Spinal cord (tissue), 10 donors: Measurements from ENCODE around the gene FAM219A. TPM values are rescaled to one million over a fixed set of nuclear protein-coding genes. Genes with fewer than 3 reads are reported as not detected.
"Not testable (repeated sequence)": the region's sequence is repeated elsewhere in the genome, so short reads cannot be mapped to it uniquely, and the experiment has no call there.

Experiments used
- DNase-seq, 6 donors: peaks; one replicate each; pipeline versions ENCODE4 v3.0.0 to v3.0.0-alpha.2; 2013 to 2015; ENCODE audit warnings: low spot score in 6 of 6, low read depth in 4 of 6
- H3K27ac ChIP-seq: one replicate; pipeline ENCODE4 v1.5.1; 2013; ENCODE audit warnings: low read depth, low read length, control low read depth
- H3K27me3 ChIP-seq: one replicate; pipeline ENCODE4 v1.6.1; 2013; ENCODE audit warnings: low read length; ENCODE audit not compliant: control insufficient read depth, insufficient read depth
- H3K36me3 ChIP-seq: one replicate; pipeline ENCODE4 v1.6.1; 2013; ENCODE audit warnings: low read length; ENCODE audit not compliant: control insufficient read depth, insufficient read depth
- H3K4me1 ChIP-seq: one replicate; pipeline ENCODE4 v1.6.1; 2013; ENCODE audit warnings: low read length; ENCODE audit not compliant: control insufficient read depth, insufficient read depth
- H3K4me3 ChIP-seq: one replicate; pipeline ENCODE4 v1.5.1; 2013; ENCODE audit warnings: low read depth, low read length, control low read depth
- H3K9me3 ChIP-seq: one replicate; pipeline ENCODE4 v1.6.1; 2013; ENCODE audit warnings: low read length; ENCODE audit not compliant: control insufficient read depth, insufficient read depth
- WGBS: methylation state at CpG from one replicate; pipeline ENCODE4 v1.1.5; 2013; ENCODE audit warnings: missing lambda C conversion rate; ENCODE audit not compliant: insufficient coverage; 5-methylcytosine and 5-hydroxymethylcytosine counted together
- polyA plus RNA-seq, 2 donors: library from polyadenylated mRNA; unstranded; fragments of 120-200 nt; gene quantifications; one replicate each; pipeline ENCODE4 v1.2.1, GENCODE V29; 2013; ENCODE audit not compliant: insufficient read length in 2 of 2
- total RNA-seq, 2 donors: library from RNA; depleted of rRNA in 1 of 2; stranded (reverse); fragments of 120-200 nt in 1 of 2; fragments of >200 nt in 1 of 2; gene quantifications; one replicate each; pipeline versions ENCODE4 v1.2.3 to v1.2.4, GENCODE V29; 2013 to 2014
- donor health status: healthy.

The FAM219A gene
- total and polyA plus RNA-seq, 4 donors: 18.1 to 83.9 (median 51.2) TPM

GRCh38 chr9:34440017-34440416 lies 18.4 kb downstream of the FAM219A start:
- Histone ChIP-seq H3K9me3 (no peaks in the 10 kb centered on the region), H3K27me3 (no peaks in the 10 kb centered on the region), H3K36me3 (peaks cover 4% of the 10 kb centered on the region), H3K4me3 (no peak overlapping the region), H3K4me1 (peaks cover 8% of the 10 kb centered on the region), H3K27ac (no peak overlapping the region)
- DNase-seq: no peak

GRCh38 chr9:34438465-34438864 lies 19.9 kb downstream of the FAM219A start:
- not testable (repeated sequence) for H3K4me1 ChIP-seq, H3K9me3 ChIP-seq, DNase-seq, H3K36me3 ChIP-seq, H3K4me3 ChIP-seq, H3K27ac ChIP-seq, H3K27me3 ChIP-seq
- 86% methylated on average over 1 of the region's 4 CpGs for WGBS

GRCh38 chr9:34437926-34438307 lies 20.5 kb downstream of the FAM219A start:
- not testable (repeated sequence) for H3K9me3 ChIP-seq, H3K27ac ChIP-seq, DNase-seq, H3K36me3 ChIP-seq, H3K4me3 ChIP-seq, H3K4me1 ChIP-seq, H3K27me3 ChIP-seq
- 97% methylated on average over 27 of the region's 28 CpGs for WGBS

- no peak overlapping the region for H3K27ac ChIP-seq
- H3K27me3 ChIP-seq: no peaks in the 10 kb centered on the region
- DNase-seq: peak in 4 of 6 donors; percentile 64 to 92 (median 78)
- H3K9me3 ChIP-seq: no peaks in the 10 kb centered on the region
- no peak overlapping the region for H3K4me3 ChIP-seq
- H3K4me1 ChIP-seq: peaks cover 8% of the 10 kb centered on the region
- peaks cover 4% of the 10 kb centered on the region for H3K36me3 ChIP-seq
- 66% methylated on average over 9 of the region's 14 CpGs for WGBS
Measured at GRCh38 chr9:34437006-34437925, 21.1 kb downstream of the FAM219A start.

- Histone ChIP-seq H3K4me1 (peaks cover 34% of the 10 kb centered on the region), H3K27ac (no peak overlapping the region), H3K4me3 (no peak overlapping the region), H3K36me3 (no peaks in the 10 kb centered on the region), H3K9me3 (no peaks in the 10 kb centered on the region), H3K27me3 (no peaks in the 10 kb centered on the region)
- DNase-seq: peak in 1 of 6 donors; percentile 69
- WGBS: 80% methylated on average over 1 of the region's 2 CpGs
Measured at GRCh38 chr9:34431667-34432066, 26.7 kb downstream of the FAM219A start.

- Histone ChIP-seq H3K4me1 (peaks cover 34% of the 10 kb centered on the region), H3K4me3 (no peak overlapping the region), H3K27me3 (no peaks in the 10 kb centered on the region), H3K36me3 (no peaks in the 10 kb centered on the region), H3K9me3 (no peaks in the 10 kb centered on the region), H3K27ac (no peak overlapping the region)
- DNase-seq: peak; percentile 58 to 93 (median 74)
- 4% methylated on average over 4 of the region's 4 CpGs for WGBS
Measured at GRCh38 chr9:34430843-34431437, 27.4 kb downstream of the FAM219A start.

- Histone ChIP-seq H3K9me3 (no peaks in the 10 kb centered on the region), H3K27ac (no peak overlapping the region), H3K4me3 (no peak overlapping the region), H3K36me3 (no peaks in the 10 kb centered on the region), H3K4me1 (peaks cover 34% of the 10 kb centered on the region), H3K27me3 (no peaks in the 10 kb centered on the region)
- DNase-seq: peak in 2 of 6 donors; percentile 38 to 77
- 12% methylated on average over 2 of the region's 2 CpGs for WGBS
Measured at GRCh38 chr9:34428325-34428958, 29.9 kb downstream of the FAM219A start.

GRCh38 chr9:34426347-34427074 lies 31.9 kb downstream of the FAM219A start:
- H3K27me3 ChIP-seq: no peaks in the 10 kb centered on the region
- H3K4me1 ChIP-seq: peaks cover 35% of the 10 kb centered on the region
- H3K27ac ChIP-seq: no peak overlapping the region
- no peaks in the 10 kb centered on the region for H3K9me3 ChIP-seq
- no peak overlapping the region for H3K4me3 ChIP-seq
- no peaks in the 10 kb centered on the region for H3K36me3 ChIP-seq
- WGBS: 70% methylated on average over 5 of the region's 5 CpGs
- DNase-seq: peak in 1 of 6 donors; percentile 69

- peaks cover 22% of the 10 kb centered on the region for H3K4me1 ChIP-seq
- WGBS: 63% methylated on average over 3 of the region's 4 CpGs
- H3K4me3 ChIP-seq: no peak overlapping the region
- H3K27me3 ChIP-seq: no peaks in the 10 kb centered on the region
- no peaks in the 10 kb centered on the region for H3K9me3 ChIP-seq
- no peak overlapping the region for H3K27ac ChIP-seq
- DNase-seq: peak in 2 of 6 donors; percentile 47 to 66
- peaks cover 7% of the 10 kb centered on the region for H3K36me3 ChIP-seq
Measured at GRCh38 chr9:34419716-34420504, 38.5 kb downstream of the FAM219A start.
